Stimulated activated CD4-positive, alpha-beta T cell treated with anti-CD3 and anti-CD28 coated beads, Interleukin-1b, Interleukin-23, amount 100 ng/mL, for 4 hours (primary cell): ENCODE measurements around the gene SCGB3A2.
A peak's percentile ranks its signal among the peaks of the same experiment; 100 is the strongest.

Source experiments
- DNase-seq, 2 donors: peaks; one replicate each; pipeline ENCODE4 v3.0.0-alpha.2; 2020; ENCODE audit warnings: low read depth in 2 of 2

Gene SCGB3A2, protein sequence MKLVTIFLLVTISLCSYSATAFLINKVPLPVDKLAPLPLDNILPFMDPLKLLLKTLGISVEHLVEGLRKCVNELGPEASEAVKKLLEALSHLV

DNA sequence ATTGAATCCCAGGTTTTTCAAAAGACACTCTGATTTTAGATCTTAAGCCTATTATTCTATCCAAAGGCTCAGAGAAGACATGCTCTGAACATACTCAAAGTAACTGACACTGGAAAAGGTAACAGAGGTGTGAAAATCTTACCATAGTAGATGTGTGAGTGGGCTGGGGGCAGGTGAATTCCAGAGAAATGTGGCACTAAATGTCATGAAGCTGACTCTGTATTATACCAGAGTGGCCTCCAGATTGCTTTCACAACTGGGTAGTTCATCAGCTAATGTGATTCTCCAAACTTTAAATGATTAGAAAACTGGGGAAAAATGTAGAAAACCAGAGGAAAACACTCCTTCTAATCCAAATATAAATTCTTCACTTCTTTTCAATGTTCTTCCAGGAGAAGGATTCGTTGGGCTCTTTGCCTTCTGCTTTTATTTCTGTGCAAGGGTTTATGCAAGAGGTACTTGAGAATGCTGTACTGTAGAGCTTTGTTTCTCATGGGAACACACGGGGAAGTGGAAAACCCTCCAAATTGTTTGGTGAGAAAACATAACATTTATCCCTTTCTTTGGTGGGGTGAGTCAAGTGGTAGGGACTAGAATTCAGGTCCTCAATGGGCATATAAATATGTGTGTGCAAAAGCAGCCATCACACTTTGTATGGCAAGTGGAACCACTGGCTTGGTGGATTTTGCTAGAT is at the start of gene SCGB3A2:
TSS of gene SCGB3A2 (plus strand) at position 646 of the 694 bp plus-strand sequence. CDS start 93 bp downstream, outside the sequence.
- DNase-seq, result no peak

DNA sequence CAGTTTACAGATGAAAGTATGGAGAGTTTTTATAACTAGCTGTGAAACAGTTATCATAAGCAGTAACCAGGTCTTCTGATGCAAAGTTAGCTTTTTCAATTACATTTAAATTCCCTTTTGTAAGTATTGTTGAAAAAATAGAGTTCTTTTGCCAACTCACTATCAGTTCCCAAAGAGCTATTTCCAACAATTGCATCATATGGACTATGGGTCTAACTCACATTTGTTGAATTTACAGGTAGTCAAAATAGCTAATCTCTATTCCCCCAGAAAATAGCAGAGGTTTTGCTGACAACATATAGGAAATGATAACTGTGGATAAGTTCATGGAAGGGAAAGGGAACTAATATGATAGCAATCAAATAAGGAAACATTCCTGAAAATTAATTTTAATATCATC is 48.5 kb upstream of the SCGB3A2 start:
- no peak for DNase-seq

GRCh38 chr5:147831465-147831864 is 47.0 kb upstream of the SCGB3A2 start, which contains the start of gene SPINK1:
Gene SPINK1 (minus strand): TSS chr5:147831671. CDS start chr5:147831577, 94 bp downstream.
- DNase-seq, result no peak

DNA sequence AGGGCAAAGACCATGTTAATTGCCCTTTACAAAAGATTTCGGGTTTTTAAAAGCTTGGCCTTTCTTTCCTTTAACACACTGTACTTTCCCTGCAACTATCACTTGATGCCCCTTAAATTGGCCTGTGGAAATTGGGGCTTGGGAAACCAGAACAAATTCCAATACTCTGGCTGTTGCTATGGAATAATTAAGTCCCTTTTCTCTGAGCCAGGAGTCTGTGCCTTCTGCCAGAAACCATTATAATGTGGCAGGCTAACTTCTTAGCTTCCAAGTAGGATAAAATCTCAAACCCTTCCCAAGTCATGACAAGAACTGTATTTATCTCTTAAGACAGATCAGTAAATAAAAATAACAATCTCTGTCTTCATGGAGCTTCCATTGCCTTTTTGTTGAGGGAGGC is 46.0 kb upstream of the SCGB3A2 start:
- no peak for DNase-seq

GRCh38 chr5:147835386-147835798 is 43.1 kb upstream of the SCGB3A2 start:
- DNase-seq, result no peak

- no peak for DNase-seq
Observed at GRCh38 chr5:147836439-147836838, 42.1 kb upstream of the SCGB3A2 start.

- no peak for DNase-seq
Observed at GRCh38 chr5:147842869-147843268, 35.6 kb upstream of the SCGB3A2 start.

- DNase-seq, result no peak
Observed at GRCh38 chr5:147844846-147845245, 33.7 kb upstream of the SCGB3A2 start.

DNA sequence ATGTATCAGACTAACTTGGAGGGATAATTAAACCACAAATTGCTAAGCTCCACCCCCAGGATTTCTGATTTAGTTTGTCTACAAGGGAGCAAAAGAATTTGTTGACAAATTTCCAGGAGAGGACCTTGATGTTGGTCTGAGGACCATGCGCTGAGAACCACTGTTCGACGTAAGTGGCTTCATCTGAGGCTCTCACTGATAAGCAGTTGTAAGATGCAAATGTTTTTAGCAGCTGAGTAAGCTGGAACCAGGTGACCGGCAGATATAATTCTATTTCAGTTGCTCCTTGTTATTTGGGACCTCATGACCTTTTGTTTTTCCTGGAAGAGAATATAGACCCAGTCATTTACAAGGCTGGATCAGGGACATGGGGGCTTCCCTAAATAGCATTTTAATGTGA is 32.9 kb upstream of the SCGB3A2 start:
- no peak for DNase-seq

DNA sequence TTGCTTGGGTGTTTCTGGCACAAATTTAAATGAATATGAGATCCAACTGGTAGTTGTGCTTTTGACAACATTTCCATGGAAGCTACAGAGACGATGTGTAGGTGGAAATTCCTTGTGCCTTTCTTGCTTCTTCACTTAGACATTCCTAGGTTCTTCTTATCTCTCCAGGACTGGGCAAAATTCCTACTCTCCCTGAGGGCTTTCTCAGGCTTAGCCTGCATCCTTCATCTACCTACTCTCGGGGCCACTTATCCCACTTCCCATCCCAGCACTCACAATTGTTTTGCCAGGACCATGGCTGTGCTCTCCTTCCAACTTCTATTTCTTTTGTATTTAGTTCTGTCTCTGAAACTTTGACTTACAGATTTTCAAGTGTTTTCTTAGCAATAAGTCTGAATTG is 29.3 kb upstream of the SCGB3A2 start:
- no peak for DNase-seq

DNA sequence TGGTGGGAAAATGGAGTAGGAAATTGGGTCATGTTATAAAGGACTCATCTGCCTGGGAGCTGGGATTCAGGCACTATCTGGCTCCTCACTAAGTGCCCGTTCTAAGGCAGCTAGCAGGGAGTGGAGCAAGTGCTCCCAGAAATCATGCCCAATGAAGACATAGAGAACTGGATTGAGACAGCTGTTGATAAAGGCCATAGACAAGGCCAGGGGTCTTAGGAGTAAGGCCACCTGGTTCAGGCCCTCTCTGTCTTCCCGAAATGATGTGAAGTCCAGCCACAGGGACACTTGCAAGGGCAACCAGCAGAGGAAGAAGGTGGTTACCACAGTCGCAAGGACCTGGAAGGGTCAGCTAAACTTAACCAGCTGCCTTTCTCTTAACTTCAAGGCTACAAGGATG is 26.9 kb upstream of the SCGB3A2 start:
- DNase-seq, result no peak

DNA sequence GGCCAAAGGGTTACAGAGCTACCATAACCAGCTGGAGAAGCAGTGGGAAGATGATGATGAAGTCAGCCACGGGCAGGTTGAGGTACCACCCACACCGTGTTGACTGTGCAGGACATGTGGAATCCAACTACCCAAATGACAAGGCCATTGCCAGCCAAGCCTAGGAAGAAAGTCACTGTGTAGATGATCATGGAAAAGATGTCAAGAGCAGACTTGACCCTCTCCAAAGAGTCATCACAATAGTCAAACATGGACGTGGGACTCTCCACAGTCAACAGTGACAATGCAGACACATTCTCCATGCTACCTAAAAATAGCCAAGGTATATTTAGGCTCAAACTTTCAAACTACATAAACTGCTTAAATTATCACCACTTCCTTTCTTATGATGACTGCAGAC is 26.1 kb upstream of the SCGB3A2 start:
- no peak for DNase-seq

- no peak for DNase-seq
Observed at GRCh38 chr5:147853372-147853987, 25.0 kb upstream of the SCGB3A2 start.

DNA sequence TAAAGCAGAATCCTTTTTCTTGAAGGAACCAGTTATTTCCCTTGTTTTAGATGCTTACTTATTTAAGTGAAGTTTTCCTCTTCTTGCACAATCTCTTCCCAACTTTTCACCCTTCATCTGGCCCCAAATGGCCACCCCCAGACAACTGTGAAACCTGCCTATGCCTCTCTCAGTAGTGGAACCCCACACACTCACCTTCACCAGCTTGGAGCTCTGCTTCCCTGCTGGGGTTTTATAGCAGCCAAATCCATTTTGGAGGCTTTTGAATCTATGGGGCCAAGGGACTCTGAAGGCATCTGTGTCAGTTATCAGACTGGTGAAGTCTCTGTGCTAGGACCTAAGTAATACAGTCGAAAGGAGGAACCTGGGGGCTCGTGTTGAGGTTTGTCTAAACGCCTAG is 24.2 kb upstream of the SCGB3A2 start:
- DNase-seq, result no peak

- no peak for DNase-seq
Observed at GRCh38 chr5:147854894-147855773, 23.4 kb upstream of the SCGB3A2 start.

- DNase-seq, result no peak
Observed at GRCh38 chr5:147855774-147856069, 22.8 kb upstream of the SCGB3A2 start.

DNA sequence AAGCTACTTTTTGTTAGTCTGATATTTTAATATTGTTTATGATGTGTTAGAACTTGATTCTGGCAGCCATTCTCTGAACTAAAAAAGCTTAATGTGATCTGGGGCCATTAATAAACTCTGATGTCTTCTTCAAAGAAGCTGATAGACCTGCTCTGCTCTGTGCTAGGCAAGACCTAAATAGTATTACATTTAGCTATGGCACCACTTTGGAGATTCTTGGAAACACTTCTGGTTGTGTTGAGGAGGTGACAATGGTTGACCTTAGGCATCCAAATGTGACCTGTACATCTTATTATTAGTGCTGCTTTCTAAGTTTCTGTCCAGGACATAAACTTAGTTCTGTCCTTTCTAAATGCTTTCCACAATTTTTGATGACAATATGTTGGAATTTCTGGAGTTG is 21.7 kb upstream of the SCGB3A2 start:
- no peak for DNase-seq

DNA sequence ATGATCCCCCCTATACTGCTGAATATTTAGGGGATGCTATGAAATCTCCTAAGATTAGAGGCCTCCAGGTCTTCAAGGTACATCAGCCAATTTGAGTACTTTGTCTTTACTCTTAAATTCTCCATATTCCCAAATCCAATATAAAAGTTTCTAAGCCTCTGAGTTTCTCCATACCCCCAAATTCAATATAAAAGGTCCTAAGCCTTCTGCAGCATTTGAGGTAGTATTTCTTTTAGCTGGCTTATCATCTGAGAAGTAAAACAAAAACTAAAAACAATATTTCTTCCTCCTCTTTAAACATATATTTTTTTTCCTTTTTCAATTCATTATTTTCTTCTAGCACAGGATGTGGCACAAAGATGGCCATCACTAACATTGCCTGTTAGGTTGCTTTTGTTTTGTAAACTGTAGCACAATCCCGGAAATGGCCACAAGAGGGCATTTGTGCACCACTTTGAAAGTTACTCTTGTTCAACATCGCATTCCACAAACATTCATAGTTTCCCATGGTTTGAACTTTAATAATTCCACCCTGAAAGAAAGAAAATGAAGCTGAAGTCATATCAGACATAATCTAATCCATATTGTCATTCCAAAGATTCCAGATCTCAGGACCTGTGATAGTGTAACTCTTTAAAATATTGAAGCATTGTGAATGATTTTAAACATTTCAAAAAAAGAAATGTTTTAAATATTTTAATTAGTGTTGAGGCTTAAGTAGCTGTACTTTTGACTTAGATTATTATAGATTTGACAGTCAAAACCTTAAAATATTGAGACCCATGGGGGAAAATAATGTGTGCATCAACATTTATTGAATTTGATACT is 21.0 kb upstream of the SCGB3A2 start:
- DNase-seq, result peak in 1 of 2 donors; percentile 1

DNA sequence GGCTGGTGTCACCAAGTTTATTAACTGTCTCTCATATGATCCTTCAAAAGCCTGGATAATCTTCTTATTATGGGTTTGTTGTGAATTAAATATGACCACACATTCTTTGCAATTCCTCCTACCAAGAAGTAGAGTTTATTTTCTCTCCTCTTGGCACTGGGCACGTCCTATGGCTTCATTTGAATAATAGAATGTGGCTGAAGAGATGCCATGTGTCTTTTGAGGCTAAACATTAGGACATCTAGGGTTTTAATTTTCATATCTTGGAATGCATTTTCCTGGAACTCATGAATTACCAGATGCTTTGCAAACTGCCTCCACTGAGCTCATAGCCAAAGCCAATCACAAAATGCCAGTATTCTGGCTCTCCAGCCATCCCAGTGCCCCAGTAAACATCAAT is 19.9 kb upstream of the SCGB3A2 start:
- no peak for DNase-seq

DNA sequence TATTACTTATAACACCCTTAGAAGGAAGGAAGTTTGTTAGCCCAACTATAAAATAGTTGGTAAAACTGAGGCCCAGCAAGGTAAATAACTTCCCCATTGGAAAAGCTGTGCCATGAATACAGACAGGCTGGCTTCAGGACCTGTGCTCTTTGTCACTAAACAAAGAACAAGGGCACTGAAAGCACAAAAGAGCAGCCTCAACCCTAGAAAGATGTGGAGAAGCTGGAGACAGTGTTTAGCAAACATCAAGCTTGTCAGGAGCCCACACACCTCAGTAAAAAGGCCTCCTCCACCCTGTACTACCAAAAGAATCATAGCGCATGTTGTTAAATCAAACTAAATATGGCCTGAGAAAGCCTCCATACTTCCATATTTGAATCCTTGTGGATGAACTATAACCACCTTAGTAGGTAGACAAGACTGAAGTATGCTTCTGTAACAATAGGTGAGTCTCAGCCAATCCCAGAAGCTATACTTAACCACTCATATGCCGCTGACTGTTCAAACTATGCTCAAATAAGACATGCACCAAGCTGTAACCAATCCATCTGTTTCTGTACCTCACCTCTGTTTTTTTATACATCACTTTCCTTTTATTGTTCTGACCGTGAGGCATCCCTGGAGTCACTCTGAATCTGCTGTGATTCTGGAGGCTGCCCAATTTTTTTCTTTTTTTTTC is 18.4 kb upstream of the SCGB3A2 start:
- DNase-seq, result no peak

- DNase-seq, result no peak
Observed at GRCh38 chr5:147860641-147861025, 17.9 kb upstream of the SCGB3A2 start.
